ENCODE results near the gene HES7.
A peak's percentile ranks its signal among the peaks of the same experiment; 100 is the strongest.

The HES7 gene

GRCh38 chr17:8155231-8155995, 31.5 kb upstream of the HES7 start:
- DNase-seq, result peak; percentile 48

GRCh38 chr17:8154608-8155155, 30.8 kb upstream of the HES7 start:
- DNase-seq, result no peak

GRCh38 chr17:8153957-8154607, 30.2 kb upstream of the HES7 start:
- peak; percentile 100 for DNase-seq

- peak; percentile 91 for DNase-seq
Measured at GRCh38 chr17:8153525-8153956, 29.6 kb upstream of the HES7 start.

GRCh38 chr17:8153031-8153451, 29.1 kb upstream of the HES7 start:
- DNase-seq, result peak; percentile 55

- DNase-seq, result peak; percentile 96
Measured at GRCh38 chr17:8152112-8152775, 28.3 kb upstream of the HES7 start, which contains the start of gene PER1. PER1 (minus strand) TSS chr17:8152404; CDS start chr17:8150706, 1,698 bp downstream.

GRCh38 chr17:8151641-8152111, 27.8 kb upstream of the HES7 start:
- DNase-seq, result peak; percentile 90

GRCh38 chr17:8151120-8151640, 27.3 kb upstream of the HES7 start:
- DNase-seq, result peak; percentile 97

- peak; percentile 38 for DNase-seq
Measured at GRCh38 chr17:8150194-8151119, 26.6 kb upstream of the HES7 start.

GRCh38 chr17:8149419-8150193, 25.7 kb upstream of the HES7 start:
- no peak for DNase-seq

- DNase-seq, result peak; percentile 22
Measured at GRCh38 chr17:8148560-8148959, 24.7 kb upstream of the HES7 start.

- peak; percentile 29 for DNase-seq
Measured at GRCh38 chr17:8147805-8148404, 24.0 kb upstream of the HES7 start.

- peak; percentile 30 for DNase-seq
Measured at GRCh38 chr17:8147141-8147804, 23.4 kb upstream of the HES7 start.

- peak; percentile 32 for DNase-seq
Measured at GRCh38 chr17:8146381-8147140, 22.7 kb upstream of the HES7 start.

GRCh38 chr17:8145811-8146210, 21.9 kb upstream of the HES7 start:
- no peak for DNase-seq

- peak; percentile 29 for DNase-seq
Measured at GRCh38 chr17:8144401-8145231, 20.7 kb upstream of the HES7 start.

- DNase-seq, result peak; percentile 40
Measured at GRCh38 chr17:8143581-8144400, 19.9 kb upstream of the HES7 start.

Measured in left hindlimb (tissue), 1 donor.